ENCODE measurements around the gene OSCP1. TPM values are rescaled to one million over a fixed set of nuclear protein-coding genes. Genes with fewer than 3 reads are reported as not detected.

Gene OSCP1
- total and polyA plus RNA-seq, 4 donors, result 16.9 to 31.4 (median 23.2) TPM

DNA sequence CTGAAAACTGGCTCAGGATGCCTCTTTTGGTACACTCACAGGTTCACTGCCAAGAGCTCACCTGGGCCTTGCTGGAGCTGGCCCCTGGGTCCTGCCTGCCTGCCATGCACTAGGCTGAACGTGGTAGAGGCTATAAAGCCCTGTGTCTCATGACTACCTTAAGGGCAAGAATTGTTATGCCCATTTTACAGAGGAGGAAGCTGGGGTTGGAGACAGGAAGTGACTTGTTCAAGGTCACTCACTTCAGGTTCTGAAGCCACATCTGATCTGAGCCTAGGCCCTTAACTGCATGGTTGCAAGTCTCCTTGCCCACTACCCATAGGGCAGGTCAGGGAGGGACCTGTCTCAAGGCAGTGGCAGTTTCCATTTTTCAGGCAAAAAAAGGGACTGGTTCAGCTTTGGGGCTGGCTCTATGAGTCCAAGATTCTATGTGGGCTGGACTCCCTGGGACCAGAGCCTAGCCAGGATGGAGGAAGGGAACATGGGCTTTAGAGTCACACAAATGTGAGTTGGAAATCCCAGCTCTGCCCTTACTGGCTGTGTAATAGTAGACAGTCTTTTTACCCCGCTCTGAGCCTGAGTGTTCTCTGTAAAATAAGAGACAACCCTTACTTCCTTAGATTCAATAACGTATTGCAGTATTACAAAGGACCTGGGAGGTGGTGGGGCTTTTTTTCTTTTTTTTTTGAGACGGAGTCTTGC is 72.3 kb downstream of the OSCP1 start:
- TF ChIP-seq, protein P1, sequence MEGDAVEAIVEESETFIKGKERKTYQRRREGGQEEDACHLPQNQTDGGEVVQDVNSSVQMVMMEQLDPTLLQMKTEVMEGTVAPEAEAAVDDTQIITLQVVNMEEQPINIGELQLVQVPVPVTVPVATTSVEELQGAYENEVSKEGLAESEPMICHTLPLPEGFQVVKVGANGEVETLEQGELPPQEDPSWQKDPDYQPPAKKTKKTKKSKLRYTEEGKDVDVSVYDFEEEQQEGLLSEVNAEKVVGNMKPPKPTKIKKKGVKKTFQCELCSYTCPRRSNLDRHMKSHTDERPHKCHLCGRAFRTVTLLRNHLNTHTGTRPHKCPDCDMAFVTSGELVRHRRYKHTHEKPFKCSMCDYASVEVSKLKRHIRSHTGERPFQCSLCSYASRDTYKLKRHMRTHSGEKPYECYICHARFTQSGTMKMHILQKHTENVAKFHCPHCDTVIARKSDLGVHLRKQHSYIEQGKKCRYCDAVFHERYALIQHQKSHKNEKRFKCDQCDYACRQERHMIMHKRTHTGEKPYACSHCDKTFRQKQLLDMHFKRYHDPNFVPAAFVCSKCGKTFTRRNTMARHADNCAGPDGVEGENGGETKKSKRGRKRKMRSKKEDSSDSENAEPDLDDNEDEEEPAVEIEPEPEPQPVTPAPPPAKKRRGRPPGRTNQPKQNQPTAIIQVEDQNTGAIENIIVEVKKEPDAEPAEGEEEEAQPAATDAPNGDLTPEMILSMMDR (IDR thresholded peaks at IDR 0.05; ENCODE audit: control extremely low read depth, extremely low read depth), result no peak
- H3K9ac ChIP-seq (ENCODE audit: insufficient read depth in 1 of 2, low read length in 2 of 2), result no peak overlapping the region
- H3K9me3 ChIP-seq (ENCODE audit: control insufficient read depth in 4 of 4, insufficient read depth in 3 of 4, low read length in 3 of 4), result no peaks in the 10 kb centered on the region
- ATAC-seq (ENCODE audit: insufficient read depth, low FRiP score) (no peak), DNase-seq (no peak)
- peak overlapping the region in 1 of 2 donors; percentile 68 for H3K27ac ChIP-seq (ENCODE audit: low read depth in 1 of 2, low read length in 1 of 2)
- H3K36me3 ChIP-seq (ENCODE audit: control insufficient read depth in 4 of 4, insufficient read depth in 4 of 4, low read length in 4 of 4), result peaks cover 0 to 5% (median 0%) of the 10 kb centered on the region in 4 donors
- no peak overlapping the region for H3K4me3 ChIP-seq
- H3K27me3 ChIP-seq (ENCODE audit: control insufficient read depth in 3 of 3, insufficient read depth in 3 of 3, low read length in 2 of 3), result no peaks in the 10 kb centered on the region
- 77 to 86% methylated on average over 4 of the region's 4 CpGs for WGBS, 2 donors
- peaks cover 18 to 26% (median 19%) of the 10 kb centered on the region in 5 donors for H3K4me1 ChIP-seq (ENCODE audit: control insufficient read depth in 5 of 5, insufficient read depth in 5 of 5, low read length in 5 of 5)

DNA sequence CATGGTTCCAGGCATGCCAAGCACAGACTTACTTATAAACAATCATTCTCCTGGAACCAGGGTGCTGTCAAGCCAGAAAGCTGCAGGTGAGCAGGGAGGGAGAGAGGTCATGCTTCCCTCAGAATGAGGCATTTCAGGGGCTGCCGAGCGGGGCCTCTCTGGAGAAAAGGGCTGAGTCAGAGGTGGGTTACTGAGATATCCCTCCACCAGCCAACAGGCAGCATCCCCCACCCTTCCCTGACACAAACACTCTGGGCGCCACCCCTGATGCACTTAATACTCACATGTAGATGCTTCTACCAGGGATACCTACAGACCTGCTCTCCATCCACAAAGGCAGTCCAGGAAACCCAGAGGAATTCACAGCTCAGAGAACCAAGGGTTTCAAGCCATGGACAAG is 77.6 kb downstream of the OSCP1 start:
- ATAC-seq (ENCODE audit: insufficient read depth, low FRiP score), result no peak
- H3K9ac ChIP-seq (ENCODE audit: insufficient read depth in 1 of 2, low read length in 2 of 2), result no peak overlapping the region
- H3K4me3 ChIP-seq, result no peak overlapping the region
- peaks cover 0 to 6% (median 0%) of the 10 kb centered on the region in 4 donors for H3K36me3 ChIP-seq (ENCODE audit: control insufficient read depth in 4 of 4, insufficient read depth in 4 of 4, low read length in 4 of 4)
- TF ChIP-seq, protein P1 (IDR thresholded peaks at IDR 0.05; ENCODE audit: control extremely low read depth, extremely low read depth), result no peak
- peaks cover 17 to 33% (median 21%) of the 10 kb centered on the region in 5 donors for H3K4me1 ChIP-seq (ENCODE audit: control insufficient read depth in 5 of 5, insufficient read depth in 5 of 5, low read length in 5 of 5)
- peak overlapping the region; percentile 94 to 98 for H3K27ac ChIP-seq (ENCODE audit: low read depth in 1 of 2, low read length in 1 of 2)
- WGBS, 2 donors, result 65 to 85% methylated on average over 3 of the region's 3 CpGs
- H3K9me3 ChIP-seq (ENCODE audit: control insufficient read depth in 4 of 4, insufficient read depth in 3 of 4, low read length in 3 of 4), result no peaks in the 10 kb centered on the region
- H3K27me3 ChIP-seq (ENCODE audit: control insufficient read depth in 3 of 3, insufficient read depth in 3 of 3, low read length in 2 of 3), result no peaks in the 10 kb centered on the region
- DNase-seq, result no peak

GRCh38 chr1:36369061-36369861 is 81.0 kb downstream of the OSCP1 start:
- peak overlapping the region in 1 of 2 donors; percentile 21 for H3K27ac ChIP-seq (ENCODE audit: low read depth in 1 of 2, low read length in 1 of 2)
- TF ChIP-seq, protein P1 (IDR thresholded peaks at IDR 0.05; ENCODE audit: control extremely low read depth, extremely low read depth), result peak; percentile 80
- H3K4me1 ChIP-seq (ENCODE audit: control insufficient read depth in 5 of 5, insufficient read depth in 5 of 5, low read length in 5 of 5), result peaks cover 15 to 30% (median 23%) of the 10 kb centered on the region in 5 donors
- no peak overlapping the region for H3K4me3 ChIP-seq
- H3K36me3 ChIP-seq (ENCODE audit: control insufficient read depth in 4 of 4, insufficient read depth in 4 of 4, low read length in 4 of 4), result peaks cover 0 to 7% (median 0%) of the 10 kb centered on the region in 4 donors
- 57 to 58% methylated on average over 7 of the region's 7 CpGs for WGBS, 2 donors
- ATAC-seq (ENCODE audit: insufficient read depth, low FRiP score) (peak; percentile 68), DNase-seq (peak; percentile 78 to 79 (median 79))
- H3K27me3 ChIP-seq (ENCODE audit: control insufficient read depth in 3 of 3, insufficient read depth in 3 of 3, low read length in 2 of 3), result no peaks in the 10 kb centered on the region
- no peaks in the 10 kb centered on the region for H3K9me3 ChIP-seq (ENCODE audit: control insufficient read depth in 4 of 4, insufficient read depth in 3 of 4, low read length in 3 of 4)
- no peak overlapping the region for H3K9ac ChIP-seq (ENCODE audit: insufficient read depth in 1 of 2, low read length in 2 of 2)

Small RNA genes lying within 50 kb of the gene (small RNA-seq; reads per million reads assigned to genes)
- gene RNU4-27P (ENCODE audit: low replicate concordance), result not detected
- 4.7 reads per million, percentile 94 among the genes with 10 or more reads in this experiment for gene SNORA63C (ENCODE audit: low replicate concordance)

Other genes with a start within 250 kb of the OSCP1 start
- 10 to 100 TPM; 92.8 to 92.9 TPM for gene THRAP3, start 226.0 kb downstream of the OSCP1 start, total RNA-seq
- 10 to 100 TPM; 25.1 to 41.7 TPM for gene THRAP3, start 226.0 kb downstream of the OSCP1 start, polyA plus RNA-seq
- 10 to 100 TPM; 13.5 to 16.6 TPM for gene SH3D21, start 144.1 kb downstream of the OSCP1 start, total RNA-seq
- 1 to 10 TPM; 9.0 to 9.9 TPM for gene SH3D21, start 144.1 kb downstream of the OSCP1 start, polyA plus RNA-seq
- 10 to 100 TPM; 31.2 to 33.5 TPM for gene EVA1B, start 126.8 kb downstream of the OSCP1 start, total RNA-seq
- 10 to 100 TPM; 33.9 to 59.5 TPM for gene EVA1B, start 126.8 kb downstream of the OSCP1 start, polyA plus RNA-seq
- gene STK40, start 64.5 kb downstream of the OSCP1 start, total RNA-seq, result 10 to 100 TPM; 25.4 to 82.9 TPM
- gene STK40, start 64.5 kb downstream of the OSCP1 start, polyA plus RNA-seq, result 10 to 100 TPM; 26.0 to 71.3 TPM
- gene LSM10, start 52.5 kb downstream of the OSCP1 start, total RNA-seq, result 10 to 100 TPM; 10.7 to 42.6 TPM
- gene LSM10, start 52.5 kb downstream of the OSCP1 start, polyA plus RNA-seq, result 10 to 100 TPM; 47.0 to 70.6 TPM
- 10 to 100 TPM; 30.7 to 76.6 TPM for gene MRPS15, start 13.9 kb upstream of the OSCP1 start, total RNA-seq
- gene MRPS15, start 13.9 kb upstream of the OSCP1 start, polyA plus RNA-seq, result 100 to 1,000 TPM; 112 to 248 TPM
- gene CSF3R, start 32.5 kb upstream of the OSCP1 start, total RNA-seq, result 100 to 1,000 TPM; 129 to 234 TPM
- 100 to 1,000 TPM; 180 to 705 TPM for gene CSF3R, start 32.5 kb upstream of the OSCP1 start, polyA plus RNA-seq